Psoas muscle (tissue), 8 donors: ENCODE data around the gene DPYSL3. TPM values are rescaled to one million over a fixed set of nuclear protein-coding genes. Genes with fewer than 3 reads are reported as not detected.

Source experiments
- ATAC-seq, 4 donors: fragments of 200-7000 bp; cut with Tn5 transposase; one replicate each; pipeline ENCODE4 v1.9.1; 2020; ENCODE audit warnings: moderate library complexity in 3 of 4, mild to moderate bottlenecking in 2 of 4
- DNase-seq, 2 donors: peaks; one replicate each; pipeline ENCODE4 v3.0.0-alpha.2; 2020
- H3K27ac ChIP-seq: fragments of 200-600 bp; one replicate; pipeline ENCODE4 v1.8.0; 2022
- H3K27me3 ChIP-seq, 3 donors: fragments of 200-600 bp in 1 of 3; one replicate each; pipeline versions ENCODE4 v1.6.1 to v1.8.0; 2013 to 2022; ENCODE audit warnings: low read length in 2 of 3, mild to moderate bottlenecking in 2 of 3, moderate library complexity in 1 of 3; ENCODE audit not compliant: insufficient read depth in 3 of 3
- H3K36me3 ChIP-seq, 2 donors: fragments of 200-600 bp in 1 of 2; one replicate each; pipeline versions ENCODE4 v1.6.1 to v1.8.0; 2013 to 2022; ENCODE audit warnings: low read depth in 1 of 2, mild to moderate bottlenecking in 1 of 2, moderate library complexity in 1 of 2; ENCODE audit not compliant: insufficient read depth in 1 of 2
- H3K4me1 ChIP-seq: fragments of 200-600 bp; one replicate; pipeline ENCODE4 v1.8.0; 2022
- H3K4me3 ChIP-seq: fragments of 200-600 bp; one replicate; pipeline ENCODE4 v1.8.0; 2022; ENCODE audit warnings: mild to moderate bottlenecking
- H3K9me3 ChIP-seq: fragments of 200-600 bp; one replicate; pipeline ENCODE4 v1.8.0; 2022
- WGBS, 3 donors: extraction: QIAGEN DNeasy Blood & Tissue Kit; methylation state at CpG; one replicate each; pipeline versions ENCODE4 v1.1.6 to v1.1.7; 2013; 5-methylcytosine and 5-hydroxymethylcytosine counted together
- intact Hi-C, 2 donors: fragments of 100-400 bp; cut with DNase I; formaldehyde crosslinking; loops; one replicate each; pipeline versions ENCODE4 v1.11.0 to v1.14.2; 2022
- polyA plus RNA-seq, 3 donors: library from polyadenylated mRNA; stranded (reverse); fragments of 200-250 nt; gene quantifications; one replicate each; pipeline ENCODE4 v1.2.3, GENCODE V29; 2013
- total RNA-seq, 4 donors: library from RNA; stranded (reverse); fragmentation: NEBNext Ultra II Directional in 2 of 4; extraction: Animal tissue kit (Norgen Biotek cat#: 25700) in 2 of 4; gene quantifications; one replicate each; pipeline versions ENCODE4 v1.2.1 to v1.2.4, GENCODE V29; 2021 to 2023
- TF ChIP-seq, protein P1 (sequence below): fragments of 200-600 bp; IDR thresholded peaks from one replicate; pipeline ENCODE4 v1.8.0; 2022; ENCODE audit warnings: antibody characterized with exemption
- donor health status: healthy with polysubstance abuse.
- donor health status: DM: no; HTN: no; CAD: no; lungs with moderate emphysema.
- donor health status: Bipolar disorder and iron deficiency.
- donor health status: healthy.
- donor health status: DM: yes; HTN: yes; CAD: no.
- donor health status: DM: no; HTN: no; CAD: no.
- donor health status: DM: no; HTN: no; CAD: no.
- donor health status: DM: yes; HTN: yes; CAD: no.

The DPYSL3 gene
- total and polyA plus RNA-seq, 7 donors: 8.8 to 58.5 (median 18.0) TPM

DNA sequence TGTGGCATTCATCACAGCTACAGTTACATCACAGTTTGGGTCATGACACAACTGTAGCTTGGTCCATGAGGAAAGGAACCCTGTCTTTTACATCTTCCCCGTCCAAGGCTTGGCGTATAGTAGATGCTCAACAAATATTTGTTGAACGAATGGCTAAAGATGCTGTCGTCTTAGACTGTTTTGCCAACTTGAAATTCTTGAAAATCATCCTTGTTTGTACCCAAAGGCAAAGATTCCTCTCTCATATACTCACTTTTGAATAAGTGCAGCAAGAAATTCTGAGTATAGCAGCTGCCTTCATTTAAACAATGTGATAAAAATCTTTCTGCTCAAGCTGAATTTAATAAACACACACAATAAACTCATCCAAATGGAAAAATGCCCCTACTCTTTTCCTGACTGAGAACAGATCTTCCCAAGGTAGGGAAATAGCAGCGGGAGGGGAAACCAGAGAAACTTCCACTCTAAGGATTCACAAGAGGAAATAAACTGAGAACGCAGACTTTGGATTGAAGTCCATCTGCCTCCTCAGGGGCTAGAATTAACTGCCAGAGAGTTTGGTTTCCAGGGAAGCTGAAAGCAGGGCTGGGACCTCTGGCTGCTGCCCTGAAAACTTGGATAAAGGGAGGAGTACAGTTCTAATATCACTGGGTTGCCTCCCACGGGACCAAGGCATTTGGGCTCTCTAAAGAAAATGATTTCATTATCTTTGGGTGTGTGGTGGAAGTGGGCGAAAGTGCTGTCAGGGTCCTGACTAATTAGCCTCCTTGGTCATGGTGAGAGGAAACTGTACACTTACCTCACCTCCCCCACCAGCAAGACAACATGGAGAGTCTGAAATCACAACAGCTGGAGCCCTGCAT lies 99.1 kb downstream of the DPYSL3 start:
- 65 to 73% (median 70%) methylated on average over 8 of the region's 8 CpGs for WGBS, 3 donors
- H3K4me3 ChIP-seq: no peak overlapping the region
- peaks cover 0 to 14% of the 10 kb centered on the region in 2 donors for H3K36me3 ChIP-seq
- peaks cover 25% of the 10 kb centered on the region for H3K4me1 ChIP-seq
- DNase-seq (no peak), ATAC-seq (no peak)
- H3K27ac ChIP-seq: peak overlapping the region; percentile 21
- TF ChIP-seq, protein P1, sequence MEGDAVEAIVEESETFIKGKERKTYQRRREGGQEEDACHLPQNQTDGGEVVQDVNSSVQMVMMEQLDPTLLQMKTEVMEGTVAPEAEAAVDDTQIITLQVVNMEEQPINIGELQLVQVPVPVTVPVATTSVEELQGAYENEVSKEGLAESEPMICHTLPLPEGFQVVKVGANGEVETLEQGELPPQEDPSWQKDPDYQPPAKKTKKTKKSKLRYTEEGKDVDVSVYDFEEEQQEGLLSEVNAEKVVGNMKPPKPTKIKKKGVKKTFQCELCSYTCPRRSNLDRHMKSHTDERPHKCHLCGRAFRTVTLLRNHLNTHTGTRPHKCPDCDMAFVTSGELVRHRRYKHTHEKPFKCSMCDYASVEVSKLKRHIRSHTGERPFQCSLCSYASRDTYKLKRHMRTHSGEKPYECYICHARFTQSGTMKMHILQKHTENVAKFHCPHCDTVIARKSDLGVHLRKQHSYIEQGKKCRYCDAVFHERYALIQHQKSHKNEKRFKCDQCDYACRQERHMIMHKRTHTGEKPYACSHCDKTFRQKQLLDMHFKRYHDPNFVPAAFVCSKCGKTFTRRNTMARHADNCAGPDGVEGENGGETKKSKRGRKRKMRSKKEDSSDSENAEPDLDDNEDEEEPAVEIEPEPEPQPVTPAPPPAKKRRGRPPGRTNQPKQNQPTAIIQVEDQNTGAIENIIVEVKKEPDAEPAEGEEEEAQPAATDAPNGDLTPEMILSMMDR: no peak
- intact Hi-C loops: no loop called here
- H3K27me3 ChIP-seq: no peaks in the 10 kb centered on the region
- no peaks in the 10 kb centered on the region for H3K9me3 ChIP-seq

DNA sequence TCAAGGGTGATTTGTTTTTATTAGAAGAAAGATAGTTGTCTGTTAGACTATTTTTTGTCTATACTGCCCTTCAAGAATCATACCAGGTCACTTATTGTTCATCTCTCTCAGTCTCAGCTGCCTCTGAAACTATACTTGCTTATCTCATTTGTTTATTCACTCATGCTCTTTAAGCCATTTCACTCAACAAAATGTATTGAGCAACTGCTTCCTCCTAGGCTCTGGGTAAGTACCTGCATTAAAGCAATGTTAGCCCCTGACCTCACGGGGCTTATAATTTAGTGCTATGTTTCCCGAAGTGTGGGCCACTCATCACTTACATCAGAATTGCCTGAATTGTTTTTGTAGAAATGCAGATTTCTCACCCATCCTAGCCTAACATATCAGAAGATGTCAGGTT lies 100.9 kb downstream of the DPYSL3 start:
- intact Hi-C loops: loop anchor here in 1 of 2 donors (5.0 kb wide), 1 partner anchor 153 kb away; no protein-coding TSS in a partner anchor
- no peak for ATAC-seq
- H3K36me3 ChIP-seq: peaks cover 0 to 14% of the 10 kb centered on the region in 2 donors

DNA sequence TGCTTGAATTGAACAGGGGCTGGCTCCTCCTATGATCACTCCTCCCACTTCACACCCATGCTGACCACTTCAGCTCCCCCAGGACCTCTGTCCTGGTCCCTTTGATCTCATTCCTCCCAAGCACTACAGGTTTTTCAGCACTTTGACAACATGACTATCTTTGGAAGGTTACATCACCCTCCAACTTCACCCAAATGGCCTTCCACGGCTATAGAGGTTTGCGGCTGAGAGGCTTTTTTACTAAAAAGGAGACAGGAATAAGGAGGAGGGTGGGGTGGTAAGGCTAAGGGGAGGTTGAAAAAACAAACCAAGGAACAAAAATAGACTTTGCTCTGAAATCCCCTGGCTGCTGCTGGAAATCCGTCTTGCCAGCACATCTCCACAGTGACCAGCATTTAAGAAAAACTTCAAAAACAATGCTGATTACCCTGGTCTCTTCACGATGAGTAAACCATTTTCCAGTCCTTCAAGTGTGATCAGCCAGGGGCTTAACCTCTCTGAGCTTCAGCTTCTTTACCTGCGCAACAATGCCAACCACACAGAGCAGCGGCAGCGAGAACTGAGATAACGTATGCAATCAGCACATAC lies 102.7 kb downstream of the DPYSL3 start:
- Histone ChIP-seq H3K4me1 (peaks cover 24% of the 10 kb centered on the region), H3K27me3 (no peaks in the 10 kb centered on the region), H3K27ac (peak overlapping the region; percentile 36), H3K4me3 (no peak overlapping the region), H3K36me3 (peaks cover 0 to 14% of the 10 kb centered on the region in 2 donors), H3K9me3 (no peaks in the 10 kb centered on the region)
- no peak for ATAC-seq
- intact Hi-C loops: loop anchor here in 1 of 2 donors (5.0 kb wide), 1 partner anchor 155 kb away; no protein-coding TSS in a partner anchor
- TF ChIP-seq, protein P1: no peak
- DNase-seq: no peak
- whole genome bisulfite sequencing, 3 donors: 51 to 64% (median 60%) methylated on average over 8 of the region's 8 CpGs

More for the DNA sequence above, 100.9 kb downstream of the DPYSL3 start:
- H3K27me3 ChIP-seq: no peaks in the 10 kb centered on the region
- WGBS, 3 donors: 91 to 97% (median 93%) methylated on average over 2 of the region's 2 CpGs
- H3K4me1 ChIP-seq: peaks cover 30% of the 10 kb centered on the region
- H3K9me3 ChIP-seq: no peaks in the 10 kb centered on the region
- DNase-seq: no peak
- TF ChIP-seq, protein P1: no peak
- no peak overlapping the region for H3K4me3 ChIP-seq
- no peak overlapping the region for H3K27ac ChIP-seq

DNA sequence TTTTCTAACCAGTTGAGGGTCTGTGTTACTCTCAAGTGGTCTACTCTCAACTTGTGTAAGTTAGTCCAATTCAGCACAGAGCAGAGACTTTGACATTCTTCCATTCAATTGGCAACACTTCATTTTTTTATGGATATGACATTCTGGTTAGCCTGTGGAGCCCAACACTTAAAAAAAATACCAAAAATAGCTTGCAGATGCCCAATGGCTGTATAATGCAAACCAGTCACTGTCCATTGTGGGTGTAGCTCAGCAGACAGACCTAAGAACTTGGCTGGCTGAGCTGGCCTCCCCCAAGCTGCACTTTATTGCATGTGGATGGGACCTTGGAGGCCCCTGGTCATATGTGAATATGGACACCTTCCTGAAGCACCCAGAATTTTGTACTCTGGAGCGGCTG lies 103.2 kb downstream of the DPYSL3 start:
- DNase-seq (no peak), ATAC-seq (no peak)
- Histone ChIP-seq H3K9me3 (no peaks in the 10 kb centered on the region), H3K4me3 (no peak overlapping the region), H3K4me1 (peaks cover 22% of the 10 kb centered on the region), H3K27ac (peak overlapping the region; percentile 36), H3K27me3 (no peaks in the 10 kb centered on the region), H3K36me3 (peaks cover 0 to 14% of the 10 kb centered on the region in 2 donors)
- TF ChIP-seq, protein P1: no peak
- intact Hi-C loops: loop anchor here in 1 of 2 donors (5.0 kb wide), 1 partner anchor 156 kb away; no protein-coding TSS in a partner anchor
- 94 to 100% (median 100%) methylated on average over 1 of the region's 1 CpG for WGBS, 3 donors
